Measurements from ENCODE around the gene FBN2. TPM values are rescaled to one million over a fixed set of nuclear protein-coding genes. Genes with fewer than 3 reads are reported as not detected.

The FBN2 gene
- total RNA-seq, 4 donors from 2014 or later: 0.24 to 1.3 (median 0.89) TPM

DNA sequence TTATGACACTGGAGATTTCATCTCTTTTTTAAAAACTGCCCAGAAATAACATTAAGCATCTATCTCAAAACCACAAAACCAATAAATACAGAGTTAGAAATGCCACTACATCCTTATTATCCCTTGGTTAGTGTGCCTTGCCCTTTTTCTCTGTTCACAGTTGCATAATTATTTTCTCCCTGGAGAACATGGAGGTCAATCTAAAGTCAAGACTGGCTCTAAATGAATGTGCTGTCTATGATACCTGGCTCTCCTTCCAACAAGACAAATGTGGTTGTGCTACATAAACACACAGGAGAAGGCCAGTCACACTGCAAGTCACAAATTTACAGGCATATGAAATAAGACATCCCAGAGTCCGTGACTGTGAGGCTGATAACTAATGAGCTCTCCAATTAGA lies 2.8 kb downstream of the FBN2 start:
- TF ChIP-seq POLR2A (IDR thresholded peaks at IDR 0.05) (no peak), EP300 (IDR thresholded peaks at IDR 0.05) (no peak), POLR2AphosphoS5 (IDR thresholded peaks at IDR 0.05) (no peak)
- TF ChIP-seq, protein P1, sequence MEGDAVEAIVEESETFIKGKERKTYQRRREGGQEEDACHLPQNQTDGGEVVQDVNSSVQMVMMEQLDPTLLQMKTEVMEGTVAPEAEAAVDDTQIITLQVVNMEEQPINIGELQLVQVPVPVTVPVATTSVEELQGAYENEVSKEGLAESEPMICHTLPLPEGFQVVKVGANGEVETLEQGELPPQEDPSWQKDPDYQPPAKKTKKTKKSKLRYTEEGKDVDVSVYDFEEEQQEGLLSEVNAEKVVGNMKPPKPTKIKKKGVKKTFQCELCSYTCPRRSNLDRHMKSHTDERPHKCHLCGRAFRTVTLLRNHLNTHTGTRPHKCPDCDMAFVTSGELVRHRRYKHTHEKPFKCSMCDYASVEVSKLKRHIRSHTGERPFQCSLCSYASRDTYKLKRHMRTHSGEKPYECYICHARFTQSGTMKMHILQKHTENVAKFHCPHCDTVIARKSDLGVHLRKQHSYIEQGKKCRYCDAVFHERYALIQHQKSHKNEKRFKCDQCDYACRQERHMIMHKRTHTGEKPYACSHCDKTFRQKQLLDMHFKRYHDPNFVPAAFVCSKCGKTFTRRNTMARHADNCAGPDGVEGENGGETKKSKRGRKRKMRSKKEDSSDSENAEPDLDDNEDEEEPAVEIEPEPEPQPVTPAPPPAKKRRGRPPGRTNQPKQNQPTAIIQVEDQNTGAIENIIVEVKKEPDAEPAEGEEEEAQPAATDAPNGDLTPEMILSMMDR (IDR thresholded peaks at IDR 0.05): no peak
- H3K36me3 ChIP-seq: no peaks in the 10 kb centered on the region
- H3K4me1 ChIP-seq: peaks cover 25% of the 10 kb centered on the region
- DNase-seq (ENCODE audit: low spot score in 2 of 2): no peak
- H3K27ac ChIP-seq: no peak overlapping the region
- H3K9me3 ChIP-seq: no peaks in the 10 kb centered on the region
- peaks cover 40% of the 10 kb centered on the region for H3K27me3 ChIP-seq
- no peak overlapping the region for H3K4me3 ChIP-seq
- 75% methylated on average over 1 of the region's 1 CpG for WGBS

DNA sequence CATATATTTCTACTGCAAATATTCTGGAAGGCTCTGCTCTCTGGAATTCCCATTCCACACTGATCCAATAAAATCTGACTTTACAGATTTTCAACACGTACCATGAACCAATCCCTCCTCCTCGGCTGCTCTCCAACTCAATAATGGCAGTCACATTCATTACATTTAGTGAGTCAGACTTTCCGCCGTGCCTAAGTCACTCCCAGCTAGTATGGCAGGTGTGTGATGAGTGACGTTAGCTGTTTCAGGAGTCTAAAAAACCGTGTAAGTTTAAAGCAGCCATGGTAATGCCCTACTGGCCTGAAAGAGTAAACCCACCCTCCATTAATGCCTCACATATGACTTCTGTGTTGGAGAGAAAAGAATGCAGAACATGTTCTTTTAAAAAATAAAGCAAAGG lies 3.3 kb downstream of the FBN2 start:
- no peak overlapping the region for H3K4me3 ChIP-seq
- no peaks in the 10 kb centered on the region for H3K9me3 ChIP-seq
- WGBS: 46% methylated on average over 6 of the region's 6 CpGs
- H3K27me3 ChIP-seq: peaks cover 40% of the 10 kb centered on the region
- H3K4me1 ChIP-seq: peaks cover 25% of the 10 kb centered on the region
- H3K27ac ChIP-seq: no peak overlapping the region
- DNase-seq (ENCODE audit: low spot score in 2 of 2): no peak
- H3K36me3 ChIP-seq: no peaks in the 10 kb centered on the region
- TF ChIP-seq POLR2AphosphoS5 (IDR thresholded peaks at IDR 0.05) (no peak), EP300 (IDR thresholded peaks at IDR 0.05) (no peak), POLR2A (IDR thresholded peaks at IDR 0.05) (no peak)
- TF ChIP-seq, protein P1 (IDR thresholded peaks at IDR 0.05): no peak

DNA sequence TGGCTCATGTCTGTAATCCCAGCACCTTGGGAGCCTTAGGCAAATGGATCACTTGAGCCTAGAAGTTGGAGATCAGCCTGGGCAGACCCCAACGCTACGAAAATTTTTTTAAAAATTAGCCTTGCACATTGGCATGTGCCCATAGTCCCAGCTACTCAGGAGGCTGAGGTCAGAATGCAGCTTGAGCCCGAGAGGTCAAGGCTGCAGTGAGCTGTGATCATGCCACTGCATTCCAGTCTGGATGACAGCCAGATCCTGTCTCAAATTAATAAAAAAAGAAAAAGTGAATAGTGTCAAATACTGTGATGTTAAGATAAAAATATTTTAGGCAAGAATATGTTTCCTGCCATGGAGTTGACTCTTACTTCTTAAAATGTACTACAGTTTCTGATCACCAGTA lies 5.3 kb downstream of the FBN2 start:
- no peak for DNase-seq (ENCODE audit: low spot score in 2 of 2)
- 66% methylated on average over 3 of the region's 3 CpGs for WGBS
- TF ChIP-seq POLR2A (IDR thresholded peaks at IDR 0.05) (no peak), POLR2AphosphoS5 (IDR thresholded peaks at IDR 0.05) (no peak), EP300 (IDR thresholded peaks at IDR 0.05) (no peak)
- TF ChIP-seq, protein P1 (IDR thresholded peaks at IDR 0.05): no peak
- no peak overlapping the region for H3K4me3 ChIP-seq
- H3K9me3 ChIP-seq: no peaks in the 10 kb centered on the region
- H3K27ac ChIP-seq: no peak overlapping the region
- H3K4me1 ChIP-seq: peaks cover 8% of the 10 kb centered on the region
- H3K36me3 ChIP-seq: no peaks in the 10 kb centered on the region
- H3K27me3 ChIP-seq: peaks cover 25% of the 10 kb centered on the region

- Histone ChIP-seq H3K9me3 (no peaks in the 10 kb centered on the region), H3K4me1 (peaks cover 2% of the 10 kb centered on the region), H3K27ac (no peak overlapping the region), H3K4me3 (no peak overlapping the region), H3K27me3 (peaks cover 18% of the 10 kb centered on the region), H3K36me3 (no peaks in the 10 kb centered on the region)
- TF ChIP-seq, protein P1 (IDR thresholded peaks at IDR 0.05): no peak
- TF ChIP-seq POLR2A (IDR thresholded peaks at IDR 0.05) (no peak), POLR2AphosphoS5 (IDR thresholded peaks at IDR 0.05) (no peak), EP300 (IDR thresholded peaks at IDR 0.05) (no peak)
- DNase-seq (ENCODE audit: low spot score in 2 of 2): no peak
- 71% methylated on average over 3 of the region's 3 CpGs for WGBS
Observed at GRCh38 chr5:128532127-128532526, 5.9 kb downstream of the FBN2 start.

DNA sequence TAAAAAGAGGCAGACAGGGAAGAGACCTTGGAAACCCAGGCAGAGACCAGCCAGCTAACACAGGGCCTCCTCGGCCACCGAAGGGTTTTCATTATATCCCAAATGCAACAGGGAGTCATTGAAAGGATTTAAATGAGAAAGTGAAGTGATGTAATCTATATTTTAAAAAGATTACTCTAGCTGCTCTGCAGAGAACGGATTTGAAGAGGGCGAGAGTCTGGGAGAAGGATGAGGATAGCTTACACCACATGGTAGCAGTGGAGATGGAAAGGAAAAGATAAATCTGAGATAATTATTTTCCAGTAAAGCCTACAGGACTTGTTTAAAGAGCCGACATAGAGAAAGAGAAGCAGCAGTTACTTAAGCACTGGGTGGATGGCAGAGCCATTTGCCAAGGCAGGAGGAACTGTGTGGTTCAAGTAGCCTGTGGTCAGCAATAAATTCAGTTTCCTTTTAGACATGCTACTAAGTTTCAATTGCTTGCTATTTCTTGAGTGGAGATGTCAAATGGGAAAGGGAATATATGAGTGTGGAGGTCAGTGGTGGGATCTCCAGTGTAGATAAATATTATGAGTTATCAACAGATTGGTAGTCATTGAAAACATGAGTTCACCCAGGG lies 9.3 kb downstream of the FBN2 start:
- no peaks in the 10 kb centered on the region for H3K27me3 ChIP-seq
- no peaks in the 10 kb centered on the region for H3K9me3 ChIP-seq
- no peaks in the 10 kb centered on the region for H3K36me3 ChIP-seq
- H3K27ac ChIP-seq: no peak overlapping the region
- no peak overlapping the region for H3K4me3 ChIP-seq
- whole genome bisulfite sequencing: 82% methylated on average over 5 of the region's 5 CpGs
- H3K4me1 ChIP-seq: no peaks in the 10 kb centered on the region
- no peak for DNase-seq (ENCODE audit: low spot score in 2 of 2)
- TF ChIP-seq POLR2A (IDR thresholded peaks at IDR 0.05): no peak

DNA sequence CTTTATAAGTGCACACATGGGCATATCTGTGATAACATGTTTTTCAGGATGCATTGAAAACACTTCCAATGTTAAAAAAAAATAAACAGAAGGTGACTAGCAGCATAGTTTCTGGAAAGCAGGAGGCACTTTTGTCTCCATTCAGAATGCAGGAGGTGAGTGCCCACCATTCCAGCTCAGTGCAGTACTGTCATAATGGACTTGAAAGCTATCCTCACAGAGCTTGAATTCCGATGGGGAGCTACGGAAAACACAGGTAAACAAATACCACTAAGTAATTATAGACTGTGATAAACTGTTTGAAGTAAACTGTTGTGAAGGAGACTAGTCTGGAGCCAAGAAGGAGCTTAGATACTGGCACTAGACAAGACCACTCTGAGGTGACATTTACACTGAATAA lies 9.9 kb downstream of the FBN2 start:
- 75% methylated on average over 2 of the region's 2 CpGs for WGBS
- no peak overlapping the region for H3K27ac ChIP-seq
- no peaks in the 10 kb centered on the region for H3K4me1 ChIP-seq
- H3K4me3 ChIP-seq: no peak overlapping the region
- DNase-seq (ENCODE audit: low spot score in 2 of 2): no peak
- H3K36me3 ChIP-seq: no peaks in the 10 kb centered on the region
- no peaks in the 10 kb centered on the region for H3K9me3 ChIP-seq
- no peaks in the 10 kb centered on the region for H3K27me3 ChIP-seq
- TF ChIP-seq POLR2AphosphoS5 (IDR thresholded peaks at IDR 0.05): no peak
- TF ChIP-seq, protein P1 (IDR thresholded peaks at IDR 0.05): no peak
- TF ChIP-seq POLR2A (IDR thresholded peaks at IDR 0.05): no peak
- TF ChIP-seq EP300 (IDR thresholded peaks at IDR 0.05): no peak
